Endodermal cell (in vitro differentiated cells): ENCODE results near the gene ERC1. TPM values are rescaled to one million over a fixed set of nuclear protein-coding genes. Genes with fewer than 3 reads are reported as not detected.

Experiments
- DNase-seq: peaks from one replicate; pipeline ENCODE4 v3.0.0-alpha.2; 2017
- H3K27ac ChIP-seq: 2 replicates; pipeline ENCODE4 v1.5.1; 2013; ENCODE audit warnings: mild to moderate bottlenecking, low read depth, low read length, moderate library complexity
- H3K27me3 ChIP-seq: 2 replicates; pipeline ENCODE4 v1.6.1; 2013; ENCODE audit warnings: mild to moderate bottlenecking, low read length, moderate library complexity; ENCODE audit not compliant: insufficient read depth, control insufficient read depth, poor library complexity, severe bottlenecking
- H3K36me3 ChIP-seq: 2 replicates; pipeline ENCODE4 v1.7.0; 2013; ENCODE audit warnings: mild to moderate bottlenecking, low read length, moderate library complexity; ENCODE audit not compliant: control insufficient read depth, insufficient read depth
- H3K4me1 ChIP-seq: one replicate; pipeline ENCODE4 v1.7.0; 2013; ENCODE audit warnings: low read length; ENCODE audit not compliant: control insufficient read depth, insufficient read depth
- H3K4me3 ChIP-seq: 2 replicates; pipeline ENCODE4 v1.5.1; 2013; ENCODE audit warnings: mild to moderate bottlenecking, low read length, moderate library complexity
- H3K9ac ChIP-seq: 2 replicates; pipeline ENCODE4 v1.6.1; 2013; ENCODE audit warnings: mild to moderate bottlenecking, low read length, moderate library complexity; ENCODE audit not compliant: poor library complexity, severe bottlenecking; ENCODE audit errors: extremely low read depth
- H3K9me3 ChIP-seq: 2 replicates; pipeline ENCODE4 v1.6.1; 2013; ENCODE audit warnings: mild to moderate bottlenecking, low read length, moderate library complexity; ENCODE audit not compliant: control insufficient read depth
- H3K27ac Mint-ChIP-seq: 2 replicates; pipeline ENCODE4 v1.8.0; 2020; ENCODE audit warnings: mixed read lengths
- H3K27me3 Mint-ChIP-seq: 2 replicates; pipeline ENCODE4 v1.8.0; 2021; ENCODE audit warnings: mild to moderate bottlenecking, mixed read lengths; ENCODE audit not compliant: insufficient read depth
- H3K36me3 Mint-ChIP-seq: 2 replicates; pipeline ENCODE4 v1.8.0; 2020; ENCODE audit warnings: low read depth, mixed read lengths
- H3K4me1 Mint-ChIP-seq: 2 replicates; pipeline ENCODE4 v1.8.0; 2020; ENCODE audit warnings: mixed read lengths
- H3K4me3 Mint-ChIP-seq: 2 replicates; pipeline ENCODE4 v1.8.0; 2020; ENCODE audit warnings: mild to moderate bottlenecking, moderate library complexity, mixed read lengths
- H3K9me3 Mint-ChIP-seq: 2 replicates; pipeline ENCODE4 v1.8.0; 2020; ENCODE audit warnings: mild to moderate bottlenecking, mixed read lengths
- WGBS, 2 experiments: methylation state at CpG; one replicate each; pipeline versions ENCODE4 v1.1.5 to v1.1.7; 2013; ENCODE audit warnings: missing lambda C conversion rate in 2 of 2, mixed read lengths in 1 of 2; ENCODE audit not compliant: insufficient coverage in 1 of 2, insufficient read length in 1 of 2; 5-methylcytosine and 5-hydroxymethylcytosine counted together
- total RNA-seq, 2 donors: library from RNA; stranded (reverse); fragmentation: NEBNext Ultra II Directional in 1 of 2; extraction: Animal tissue kit (Norgen Biotek cat#: 25700) in 1 of 2; gene quantifications; 2 replicates in 1 of 2; 3 replicates in 1 of 2; pipeline ENCODE4 v1.2.1, GENCODE V29; 2021
- TF ChIP-seq, protein P1 (sequence below): fragments of 200-600 bp; sonication (generic); conservative IDR thresholded peaks from 2 replicates; pipeline ENCODE4 v1.5.0; 2021; ENCODE audit warnings: antibody characterized with exemption, mild to moderate bottlenecking

The ERC1 gene
- total RNA-seq, 2 donors from 2014 or later = 60.6 to 159 TPM

- DNase-seq = no peak
- no peak overlapping the region for H3K4me3 Mint-ChIP-seq
- Histone ChIP-seq H3K4me1 (no peaks in the 10 kb centered on the region), H3K4me3 (no peak overlapping the region), H3K36me3 (no peaks in the 10 kb centered on the region), H3K9ac (no peak overlapping the region), H3K27ac (no peak overlapping the region), H3K27me3 (no peaks in the 10 kb centered on the region), H3K9me3 (no peaks in the 10 kb centered on the region)
- peaks cover 15% of the 10 kb centered on the region for H3K36me3 Mint-ChIP-seq
- no peaks in the 10 kb centered on the region for H3K4me1 Mint-ChIP-seq
- no peak overlapping the region for H3K27ac Mint-ChIP-seq
- peaks cover 2% of the 10 kb centered on the region for H3K27me3 Mint-ChIP-seq
- TF ChIP-seq, protein P1, sequence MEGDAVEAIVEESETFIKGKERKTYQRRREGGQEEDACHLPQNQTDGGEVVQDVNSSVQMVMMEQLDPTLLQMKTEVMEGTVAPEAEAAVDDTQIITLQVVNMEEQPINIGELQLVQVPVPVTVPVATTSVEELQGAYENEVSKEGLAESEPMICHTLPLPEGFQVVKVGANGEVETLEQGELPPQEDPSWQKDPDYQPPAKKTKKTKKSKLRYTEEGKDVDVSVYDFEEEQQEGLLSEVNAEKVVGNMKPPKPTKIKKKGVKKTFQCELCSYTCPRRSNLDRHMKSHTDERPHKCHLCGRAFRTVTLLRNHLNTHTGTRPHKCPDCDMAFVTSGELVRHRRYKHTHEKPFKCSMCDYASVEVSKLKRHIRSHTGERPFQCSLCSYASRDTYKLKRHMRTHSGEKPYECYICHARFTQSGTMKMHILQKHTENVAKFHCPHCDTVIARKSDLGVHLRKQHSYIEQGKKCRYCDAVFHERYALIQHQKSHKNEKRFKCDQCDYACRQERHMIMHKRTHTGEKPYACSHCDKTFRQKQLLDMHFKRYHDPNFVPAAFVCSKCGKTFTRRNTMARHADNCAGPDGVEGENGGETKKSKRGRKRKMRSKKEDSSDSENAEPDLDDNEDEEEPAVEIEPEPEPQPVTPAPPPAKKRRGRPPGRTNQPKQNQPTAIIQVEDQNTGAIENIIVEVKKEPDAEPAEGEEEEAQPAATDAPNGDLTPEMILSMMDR = no peak
- 93 to 98% methylated on average over 20 to 36 of the region's 36 CpGs for WGBS, 2 experiments
- peaks cover 23% of the 10 kb centered on the region for H3K9me3 Mint-ChIP-seq
Observed at GRCh38 chr12:1500095-1500801, 509.2 kb downstream of the ERC1 start.

DNA sequence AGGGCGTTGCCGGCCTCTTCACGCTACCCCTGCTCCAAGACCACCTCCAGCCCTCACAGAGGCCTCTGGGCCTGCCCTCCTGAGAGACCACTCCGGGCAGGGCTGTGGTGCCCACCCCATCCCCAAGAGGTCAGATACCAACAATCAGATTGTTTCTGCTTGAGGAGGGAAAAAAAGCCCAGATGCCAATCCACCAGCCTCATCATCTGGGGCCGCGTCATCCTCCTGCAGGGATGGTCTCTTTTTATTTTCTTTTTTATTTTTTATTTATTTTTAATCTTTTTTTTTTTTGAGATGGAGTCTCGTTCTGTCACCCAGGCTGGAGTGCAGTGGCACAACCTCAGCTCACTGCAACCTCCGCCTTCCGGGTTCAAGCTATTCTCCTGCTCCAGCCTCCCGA, 510.0 kb downstream of the ERC1 start:
- Histone ChIP-seq H3K27ac (no peak overlapping the region), H3K4me1 (no peaks in the 10 kb centered on the region), H3K9ac (no peak overlapping the region), H3K9me3 (no peaks in the 10 kb centered on the region), H3K27me3 (no peaks in the 10 kb centered on the region), H3K4me3 (no peak overlapping the region), H3K36me3 (no peaks in the 10 kb centered on the region)
- Mint-ChIP-seq H3K27me3 (peaks cover 4% of the 10 kb centered on the region), H3K9me3 (peaks cover 23% of the 10 kb centered on the region), H3K36me3 (peaks cover 15% of the 10 kb centered on the region), H3K4me1 (no peaks in the 10 kb centered on the region), H3K27ac (no peak overlapping the region), H3K4me3 (no peak overlapping the region)
- WGBS, 2 experiments = 85 to 90% methylated on average over 4 to 8 of the region's 10 CpGs
- no peak for DNase-seq
- TF ChIP-seq, protein P1 = no peak

DNA sequence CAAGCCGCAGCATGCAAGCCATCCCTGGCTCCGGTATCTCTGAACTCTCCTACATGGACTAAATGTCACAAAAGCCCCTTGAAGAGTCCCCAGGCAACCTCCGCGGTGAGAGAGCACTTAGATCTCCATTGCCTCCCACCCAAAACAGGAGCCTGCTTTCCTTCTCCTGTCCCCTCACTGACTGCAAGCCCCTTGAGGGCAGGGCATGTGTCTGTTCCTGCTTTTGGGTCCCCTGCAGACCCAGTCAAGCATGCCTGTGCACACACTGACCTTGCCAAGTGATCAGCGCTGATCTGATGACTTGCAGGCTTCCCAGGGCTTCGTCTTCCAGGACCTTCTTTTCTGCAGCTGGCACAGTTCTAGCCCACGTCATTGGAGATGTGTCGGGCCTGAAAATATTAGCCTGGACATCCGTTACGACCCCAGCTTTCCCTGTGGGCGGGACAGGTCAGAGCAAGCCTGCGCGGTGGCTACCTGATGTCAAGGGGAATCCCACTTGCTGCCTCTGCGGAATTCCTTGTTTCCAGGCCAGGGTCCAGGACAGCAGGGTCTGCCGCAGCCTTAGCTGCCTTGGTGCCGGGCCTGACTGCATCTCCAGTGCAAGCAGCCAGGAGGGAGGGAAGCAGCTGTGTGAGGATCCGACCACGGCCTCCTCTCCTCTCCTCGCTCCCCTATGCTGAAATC, 510.8 kb downstream of the ERC1 start:
- peaks cover 15% of the 10 kb centered on the region for H3K36me3 Mint-ChIP-seq
- WGBS, 2 experiments = 91 to 95% methylated on average over 11 to 19 of the region's 19 CpGs
- no peak for DNase-seq
- Histone ChIP-seq H3K27ac (no peak overlapping the region), H3K36me3 (no peaks in the 10 kb centered on the region), H3K27me3 (no peaks in the 10 kb centered on the region), H3K4me3 (no peak overlapping the region), H3K9me3 (no peaks in the 10 kb centered on the region), H3K4me1 (no peaks in the 10 kb centered on the region), H3K9ac (no peak overlapping the region)
- TF ChIP-seq, protein P1 = no peak
- peaks cover 4% of the 10 kb centered on the region for H3K27me3 Mint-ChIP-seq
- H3K9me3 Mint-ChIP-seq = peaks cover 23% of the 10 kb centered on the region
- H3K4me3 Mint-ChIP-seq = no peak overlapping the region
- no peaks in the 10 kb centered on the region for H3K4me1 Mint-ChIP-seq
- H3K27ac Mint-ChIP-seq = no peak overlapping the region
